ENCODE measurements around the gene PCDHA11.
"Not testable (repeated sequence)": the region's sequence is repeated elsewhere in the genome, so short reads cannot be mapped to it uniquely, and the experiment has no call there.

The PCDHA11 gene

GRCh38 chr5:140849831-140850634 lies 18.7 kb upstream of the PCDHA11 start:
- not testable (repeated sequence) for DNase-seq

- peak in 1 of 3 experiments; percentile 87 for DNase-seq
Observed at GRCh38 chr5:140855772-140856674, 12.7 kb upstream of the PCDHA11 start, which contains the start of gene PCDHA10. Gene PCDHA10 (plus strand): TSS chr5:140855897. CDS start chr5:140856049, 152 bp downstream.

GRCh38 chr5:140857177-140857986 lies 11.4 kb upstream of the PCDHA11 start:
- no peak for DNase-seq

- no peak for DNase-seq
Observed at GRCh38 chr5:140857987-140858240, 10.8 kb upstream of the PCDHA11 start.

- no peak for DNase-seq
Observed at GRCh38 chr5:140862441-140863295, 6.1 kb upstream of the PCDHA11 start.

- DNase-seq: no peak
Observed at GRCh38 chr5:140869555-140869886, 764 bp downstream of the PCDHA11 start.

GRCh38 chr5:140870221-140871201 lies 1.8 kb downstream of the PCDHA11 start:
- no peak for DNase-seq

- no peak for DNase-seq
Observed at GRCh38 chr5:140875085-140876065, 6.6 kb downstream of the PCDHA11 start, which contains the start of gene PCDHA12. Gene PCDHA12 (plus strand): TSS chr5:140875308. CDS start chr5:140875473, 165 bp downstream.

- not testable (repeated sequence) for DNase-seq
Observed at GRCh38 chr5:140876541-140877261, 7.9 kb downstream of the PCDHA11 start.

DNA sequence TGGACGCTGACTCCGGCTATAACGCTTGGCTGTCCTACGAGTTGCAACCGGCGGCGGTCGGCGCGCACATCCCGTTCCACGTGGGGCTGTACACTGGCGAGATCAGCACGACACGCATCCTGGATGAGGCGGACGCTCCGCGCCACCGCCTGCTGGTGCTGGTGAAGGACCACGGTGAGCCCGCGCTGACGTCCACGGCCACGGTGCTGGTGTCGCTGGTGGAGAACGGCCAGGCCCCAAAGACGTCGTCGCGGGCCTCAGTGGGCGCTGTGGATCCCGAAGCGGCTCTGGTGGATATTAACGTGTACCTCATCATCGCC lies 8.5 kb downstream of the PCDHA11 start:
- no peak for DNase-seq

DNA sequence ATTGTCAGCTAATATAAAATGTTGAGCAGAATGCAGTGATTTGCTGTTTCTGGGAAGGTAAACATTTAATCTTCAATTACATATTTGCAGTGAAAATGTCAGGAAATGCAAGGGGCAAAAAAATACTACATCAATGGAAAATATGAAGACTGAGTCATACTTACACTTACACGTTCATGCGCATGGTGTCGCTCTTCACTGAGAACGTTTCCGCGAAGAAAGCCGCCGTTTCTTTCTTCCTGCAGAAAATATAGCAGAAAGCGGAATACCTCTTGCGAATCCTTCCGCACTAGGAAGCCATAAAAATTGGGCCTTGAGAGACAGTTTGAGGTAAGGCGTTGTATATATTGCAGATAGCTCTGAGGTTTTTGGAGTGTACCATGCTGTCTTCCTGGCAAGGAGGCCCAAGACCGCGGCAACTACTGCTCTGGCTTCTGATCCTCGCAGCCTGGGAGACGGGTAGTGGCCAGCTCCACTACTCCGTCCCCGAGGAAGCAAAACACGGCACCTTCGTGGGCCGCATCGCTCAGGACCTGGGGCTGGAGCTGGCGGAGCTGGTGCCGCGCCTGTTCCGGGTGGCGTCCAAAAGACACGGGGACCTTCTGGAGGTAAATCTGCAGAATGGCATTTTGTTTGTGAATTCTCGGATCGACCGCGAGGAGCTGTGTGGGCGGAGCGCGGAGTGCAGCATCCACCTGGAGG lies 13.3 kb downstream of the PCDHA11 start, which contains the start of gene PCDHA13:
PCDHA13 (plus strand) TSS at position 236 of the 702 bp plus-strand sequence; CDS start at position 381, 145 bp downstream.
- no peak for DNase-seq

GRCh38 chr5:140882591-140882899 lies 13.8 kb downstream of the PCDHA11 start:
- DNase-seq: peak in 1 of 3 experiments; percentile 0

DNA sequence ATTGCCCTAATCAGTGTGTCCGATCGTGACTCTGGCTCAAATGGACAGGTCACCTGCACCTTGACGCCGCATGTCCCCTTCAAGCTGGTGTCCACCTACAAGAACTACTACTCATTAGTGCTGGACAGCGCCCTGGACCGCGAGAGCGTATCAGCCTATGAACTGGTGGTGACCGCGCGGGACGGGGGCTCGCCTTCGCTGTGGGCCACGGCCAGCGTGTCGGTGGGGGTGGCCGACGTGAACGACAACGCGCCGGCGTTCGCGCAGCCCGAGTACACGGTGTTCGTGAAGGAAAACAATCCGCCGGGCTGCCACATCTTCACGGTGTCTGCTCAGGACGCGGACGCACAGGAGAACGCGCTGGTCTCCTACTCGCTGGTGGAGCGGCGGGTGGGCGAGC lies 14.6 kb downstream of the PCDHA11 start:
- DNase-seq: no peak

GRCh38 chr5:140883927-140884697 lies 15.4 kb downstream of the PCDHA11 start:
- no peak for DNase-seq

- no peak for DNase-seq
Observed at GRCh38 chr5:140916325-140916724, 47.6 kb downstream of the PCDHA11 start.

All from NCI-H1417 (cell line).